Head of caudate nucleus (tissue), 42 donors: Measurements from ENCODE around the gene PIP4K2A.

Source experiments
- DNase-seq, 42 donors: peaks; one replicate each; pipeline versions ENCODE4 v3.0.0 to v3.0.0-alpha.2; 2020 to 2021; ENCODE audit warnings: mixed read lengths in 7 of 42
- intact Hi-C: fragments of 100-400 bp; cut with DNase I; formaldehyde crosslinking; loops from one replicate; pipeline ENCODE4 v1.15.0; 2022

PIP4K2A gene

DNA sequence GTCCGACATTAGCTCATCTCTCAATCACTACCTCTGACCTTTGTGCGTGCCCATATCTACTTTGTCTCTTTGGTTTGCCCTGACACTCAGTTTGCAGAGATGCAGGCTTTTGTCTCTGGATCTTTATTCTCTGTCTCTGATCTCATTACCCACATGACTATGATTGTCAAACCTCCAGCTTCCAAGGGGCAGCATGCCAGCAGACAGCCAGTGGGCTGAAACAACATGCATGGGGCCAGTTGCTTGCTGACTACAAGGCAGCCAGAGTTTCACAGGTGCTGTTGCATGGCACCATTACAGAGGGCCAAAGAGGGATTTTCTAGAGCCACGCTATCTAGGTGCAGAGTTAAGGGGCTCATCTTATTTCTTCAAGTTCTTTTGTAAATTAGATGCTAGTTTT, 222.9 kb downstream of the PIP4K2A start:
- DNase-seq = peak; percentile 38 to 96 (median 82)
- intact Hi-C loops = no loop called here

DNA sequence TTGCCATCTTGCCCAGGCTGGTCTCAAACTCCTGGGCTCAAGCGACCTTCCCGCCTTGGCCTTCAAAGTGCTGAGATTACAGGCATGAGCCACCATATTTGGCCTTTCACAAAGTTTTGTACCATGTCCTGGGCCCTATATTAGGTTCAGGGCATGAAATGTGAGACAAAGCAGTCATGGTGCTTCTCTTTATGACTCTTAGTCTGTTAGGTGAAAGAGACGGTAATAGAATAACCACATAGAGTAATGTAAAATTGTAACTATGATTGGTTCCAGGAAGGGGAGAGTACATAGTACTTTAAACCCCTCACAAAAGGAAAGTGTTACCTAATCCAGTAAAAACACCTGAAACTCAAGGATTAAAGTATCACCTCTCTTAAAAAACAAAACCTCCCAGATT, 224.4 kb downstream of the PIP4K2A start:
- intact Hi-C loops = no loop called here
- DNase-seq = no peak

DNA sequence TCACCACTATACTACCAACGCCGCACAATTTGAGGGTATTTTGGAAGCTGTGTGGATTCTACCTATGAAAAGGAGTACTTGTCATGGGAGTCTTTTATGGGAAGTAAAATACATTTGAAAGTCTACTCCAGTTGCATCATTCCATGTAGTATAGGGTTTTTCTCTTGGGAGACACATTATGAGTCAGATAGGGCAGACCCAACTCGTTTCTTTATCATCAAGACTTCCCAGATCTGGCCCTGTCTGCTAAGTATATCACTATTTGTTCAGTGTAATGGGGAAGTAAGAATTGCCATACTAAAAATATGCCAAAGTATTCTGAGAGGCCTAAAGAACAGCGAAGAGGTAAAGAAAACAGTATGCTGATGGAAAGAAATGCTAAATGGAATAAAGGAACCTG, 224.9 kb downstream of the PIP4K2A start:
- DNase-seq = no peak
- intact Hi-C loops = no loop called here

DNA sequence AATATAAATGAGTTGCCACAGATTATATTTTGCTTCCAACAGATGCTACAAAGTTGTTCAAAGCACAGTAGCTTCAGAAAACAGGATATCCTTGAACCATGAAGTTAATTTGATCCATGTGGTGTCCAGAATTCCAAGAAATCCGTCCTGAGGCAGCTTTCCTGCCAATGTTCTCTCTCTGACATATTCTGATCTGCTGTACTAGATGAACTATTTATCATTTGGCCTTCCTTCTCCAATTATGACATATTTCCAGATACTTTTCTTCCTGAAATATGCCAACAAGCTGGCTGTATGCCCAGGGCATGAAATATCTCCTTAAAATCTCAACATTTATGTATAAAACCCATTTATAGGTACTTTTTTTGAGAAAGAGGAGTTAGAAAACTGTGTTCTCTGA, 227.9 kb downstream of the PIP4K2A start:
- intact Hi-C loops = no loop called here
- no peak for DNase-seq
